HEK293T (cell line): ENCODE measurements around the gene CSF1R.

ENCODE experiments used
- CTCF ChIA-PET: fragments of 350-600 bp; formaldehyde crosslinking; extraction: SDS; loops from one replicate; lab custom pipeline; 2021; ENCODE audit warnings: antibody characterized with exemption, inconsistent platforms; lab: Yijun Ruan, JAX
- POLR2A ChIA-PET: fragments of 350-600 bp; formaldehyde crosslinking; extraction: SDS; loops from one replicate; lab custom pipeline; 2020; ENCODE audit warnings: antibody characterized with exemption, inconsistent platforms; lab: Yijun Ruan, JAX
- DNase-seq: peaks from one replicate; pipeline ENCODE4 v3.0.0; 2012; ENCODE audit warnings: mixed read lengths; ENCODE audit errors: extremely low spot score
- ARNT ChIP-seq: fragments of 450-650 bp; IDR thresholded peaks from 2 replicates; pipeline ENCODE4 v1.6.1; 2017; ENCODE audit warnings: mild to moderate bottlenecking
- BHLHE40 ChIP-seq: fragments of 450-650 bp; IDR thresholded peaks from 2 replicates; pipeline ENCODE4 v1.6.1; 2016; ENCODE audit warnings: mild to moderate bottlenecking, moderate library complexity, borderline replicate concordance
- CTBP1 ChIP-seq: fragments of 450-650 bp; IDR thresholded peaks from 2 replicates; pipeline ENCODE4 v1.6.1; 2016; ENCODE audit warnings: borderline replicate concordance
- ELF4 ChIP-seq: fragments of 450-650 bp; IDR thresholded peaks from 2 replicates; pipeline ENCODE4 v1.6.1; 2017; ENCODE audit warnings: antibody characterized with exemption
- FOXA1 ChIP-seq: fragments of 450-650 bp; IDR thresholded peaks from 2 replicates; pipeline ENCODE4 v1.6.1; 2016; ENCODE audit warnings: mild to moderate bottlenecking
- FOXK2 ChIP-seq: fragments of 450-650 bp; IDR thresholded peaks from 2 replicates; pipeline ENCODE4 v1.6.1; 2016; ENCODE audit warnings: mild to moderate bottlenecking
- FOXM1 ChIP-seq: fragments of 450-650 bp; IDR thresholded peaks from 2 replicates; pipeline ENCODE4 v1.6.1; 2017; ENCODE audit warnings: mild to moderate bottlenecking, borderline replicate concordance
- HDGF ChIP-seq: fragments of 450-650 bp; IDR thresholded peaks from 2 replicates; pipeline ENCODE4 v1.6.1; 2017; ENCODE audit warnings: antibody characterized with exemption, borderline replicate concordance
- L3MBTL2 ChIP-seq: fragments of 450-650 bp; conservative IDR thresholded peaks from 2 replicates; pipeline ENCODE4 v1.6.1; 2016; ENCODE audit warnings: mild to moderate bottlenecking
- LEF1 ChIP-seq: fragments of 450-650 bp; IDR thresholded peaks from 2 replicates; pipeline ENCODE4 v1.6.1; 2017; ENCODE audit warnings: mild to moderate bottlenecking, borderline replicate concordance
- NFRKB ChIP-seq: fragments of 450-650 bp; IDR thresholded peaks from 2 replicates; pipeline ENCODE4 v1.6.1; 2016; ENCODE audit warnings: mild to moderate bottlenecking, moderate library complexity
- PKNOX1 ChIP-seq: fragments of 450-650 bp; IDR thresholded peaks from 2 replicates; pipeline ENCODE4 v1.6.1; 2016
- SP1 ChIP-seq: fragments of 450-650 bp; IDR thresholded peaks from 2 replicates; pipeline ENCODE4 v1.6.1; 2017
- SUZ12 ChIP-seq: fragments of 450-650 bp; IDR thresholded peaks from 2 replicates; pipeline ENCODE4 v1.6.1; 2016; ENCODE audit warnings: mild to moderate bottlenecking
- TARDBP ChIP-seq: fragments of 450-650 bp; IDR thresholded peaks from 2 replicates; pipeline ENCODE4 v1.6.1; 2016
- ZNF384 ChIP-seq: fragments of 450-650 bp; IDR thresholded peaks from 2 replicates; pipeline ENCODE4 v1.6.1; 2016

The CSF1R gene

GRCh38 chr5:150058480-150059126 is 27.8 kb downstream of the CSF1R start:
- POLR2A ChIA-PET, result interaction anchor here (0.7 kb wide), 1 partner anchor 277 kb away, joined by 3 read pairs; no protein-coding TSS in a partner anchor
- CTCF ChIA-PET, result no interaction called here
- TF ChIP-seq SUZ12 (no peak), SP1 (no peak), ARNT (no peak), TARDBP (no peak), HDGF (no peak), FOXM1 (no peak)
- no peak for DNase-seq

- POLR2A ChIA-PET, result no interaction called here
- TF ChIP-seq SUZ12, result no peak
- no peak for TF ChIP-seq FOXK2
- no peak for TF ChIP-seq PKNOX1
- no peak for TF ChIP-seq FOXM1
- TF ChIP-seq FOXA1, result no peak
- no peak for TF ChIP-seq L3MBTL2
- TF ChIP-seq TARDBP, result no peak
- no peak for TF ChIP-seq HDGF
- no peak for TF ChIP-seq BHLHE40
- no peak for TF ChIP-seq ARNT
- TF ChIP-seq LEF1, result no peak
- CTCF ChIA-PET, result no interaction called here
- no peak for DNase-seq
Observed at GRCh38 chr5:150057996-150058395, 28.4 kb downstream of the CSF1R start.

GRCh38 chr5:150057511-150057910 is 28.8 kb downstream of the CSF1R start:
- CTCF ChIA-PET, result no interaction called here
- TF ChIP-seq FOXA1 (no peak), ZNF384 (no peak), FOXK2 (no peak), FOXM1 (no peak), BHLHE40 (no peak), NFRKB (no peak), CTBP1 (no peak), PKNOX1 (no peak)
- POLR2A ChIA-PET, result no interaction called here
- no peak for DNase-seq

- no peak for DNase-seq
- POLR2A ChIA-PET, result no interaction called here
- CTCF ChIA-PET, result no interaction called here
- TF ChIP-seq CTBP1 (no peak), FOXM1 (no peak), ZNF384 (no peak), PKNOX1 (no peak), L3MBTL2 (no peak), NFRKB (no peak)
Observed at GRCh38 chr5:150057052-150057451, 29.3 kb downstream of the CSF1R start.

- CTCF ChIA-PET, result interaction anchor here (1.1 kb wide), 1 partner anchor 8 kb away, joined by 3 read pairs; no protein-coding TSS in a partner anchor
- POLR2A ChIA-PET, result no interaction called here
- TF ChIP-seq NFRKB (no peak), CTBP1 (no peak)
- DNase-seq, result no peak
Observed at GRCh38 chr5:150056075-150056443, 30.3 kb downstream of the CSF1R start.

GRCh38 chr5:150055326-150056074 is 30.9 kb downstream of the CSF1R start:
- DNase-seq, result no peak
- ChIA-PET POLR2A (no interaction called here), CTCF (interaction anchor here (1.1 kb wide), 1 partner anchor 8 kb away, joined by 3 read pairs; no protein-coding TSS in a partner anchor)
- TF ChIP-seq CTBP1 (no peak), NFRKB (no peak), SP1 (no peak), ARNT (no peak), TARDBP (no peak), SUZ12 (no peak), ELF4 (no peak), PKNOX1 (no peak), L3MBTL2 (no peak), LEF1 (no peak), ZNF384 (no peak), FOXM1 (no peak), HDGF (no peak), FOXK2 (no peak), BHLHE40 (no peak), FOXA1 (no peak)
